Caco-2 (cell line): ENCODE results near the gene WDR77. TPM values are rescaled to one million over a fixed set of nuclear protein-coding genes. Genes with fewer than 3 reads are reported as not detected.

ENCODE experiments used
- BruUV-seq: library from RNA; stranded (reverse); fragments of 400-500 nt; replicated peaks from 2 replicates; lab custom pipeline; 2021; lab: Mats Ljungman, UMichigan
- CTCF ChIA-PET: fragments of 300-600 bp; sonication (Branson Sonifier 250); formaldehyde crosslinking; loops from one replicate; lab custom pipeline; 2022; ENCODE audit warnings: antibody characterized with exemption; lab: Charles Lee
- POLR2A ChIA-PET: fragments of 300-600 bp; sonication (Branson Sonifier 250); formaldehyde crosslinking; loops from one replicate; lab custom pipeline; 2022; ENCODE audit warnings: antibody characterized with exemption; lab: Charles Lee
- DNase-seq, 2 experiments: peaks; one replicate each; pipeline versions ENCODE4 v3.0.0 to v3.0.0-alpha.2; 2020 to 2022
- H3K27me3 ChIP-seq: replicated peaks from 2 replicates; pipeline ENCODE4 v1.6.0; 2011; ENCODE audit warnings: low read length; ENCODE audit not compliant: control insufficient read depth, insufficient read depth
- H3K36me3 ChIP-seq: 2 replicates; pipeline ENCODE4 v1.5.1; 2011; ENCODE audit warnings: low read length; ENCODE audit not compliant: control insufficient read depth, insufficient read depth
- H3K4me1 ChIP-seq: fragments of 250-450 bp; sonication (Bioruptor Pico); 2 replicates; pipeline ENCODE4 v1.5.1; 2020; ENCODE audit warnings: mild to moderate bottlenecking
- H3K4me3 ChIP-seq: 2 replicates; pipeline ENCODE4 v1.5.1; 2011; ENCODE audit warnings: low read depth, mild to moderate bottlenecking, control low read depth, low read length
- H3K9me3 ChIP-seq: fragments of 250-450 bp; sonication (Bioruptor Pico); 2 replicates; pipeline ENCODE4 v1.5.1; 2020; ENCODE audit warnings: mild to moderate bottlenecking, moderate library complexity
- H3K27ac Mint-ChIP-seq: one replicate; pipeline ENCODE4 v1.8.0; 2022; ENCODE audit warnings: mixed read lengths; ENCODE audit not compliant: unreplicated experiment
- H3K27me3 Mint-ChIP-seq: one replicate; pipeline ENCODE4 v1.8.0; 2022; ENCODE audit warnings: mixed read lengths; ENCODE audit not compliant: insufficient read depth, unreplicated experiment
- H3K36me3 Mint-ChIP-seq: one replicate; pipeline ENCODE4 v1.8.0; 2022; ENCODE audit warnings: mild to moderate bottlenecking, mixed read lengths; ENCODE audit not compliant: insufficient read depth, unreplicated experiment
- H3K4me1 Mint-ChIP-seq: one replicate; pipeline ENCODE4 v1.8.0; 2022; ENCODE audit warnings: low read depth, mixed read lengths; ENCODE audit not compliant: unreplicated experiment
- H3K4me3 Mint-ChIP-seq: one replicate; pipeline ENCODE4 v1.8.0; 2022; ENCODE audit warnings: mild to moderate bottlenecking, moderate library complexity, mixed read lengths; ENCODE audit not compliant: unreplicated experiment
- H3K9me3 Mint-ChIP-seq: one replicate; pipeline ENCODE4 v1.8.0; 2022; ENCODE audit warnings: mixed read lengths; ENCODE audit not compliant: unreplicated experiment
- intact Hi-C: fragments of 100-400 bp; cut with micrococcal nuclease; formaldehyde crosslinking; loops from one replicate; pipeline ENCODE4 v1.10.0; 2022; ENCODE audit not compliant: unreplicated experiment
- total RNA-seq: library from RNA; stranded (reverse); gene quantifications from 2 replicates; pipeline ENCODE4 v1.2.3, GENCODE V29; 2022
- TF ChIP-seq, protein P1 (sequence below), 2 experiments: fragments of 200-600 bp in 1 of 2; IDR thresholded peaks; 1 replicate in 1 of 2; 2 replicates in 1 of 2; pipeline versions ENCODE4 v1.5.1 to v1.8.0; 2011 to 2022; ENCODE audit warnings: antibody characterized with exemption in 1 of 2, control low read depth in 1 of 2, inconsistent platforms in 1 of 2, low read depth in 1 of 2, low read length in 1 of 2, mild to moderate bottlenecking in 1 of 2, moderate library complexity in 1 of 2; ENCODE audit not compliant: insufficient read depth in 1 of 2, severe bottlenecking in 1 of 2, unreplicated experiment in 1 of 2

Gene WDR77
- total RNA-seq, 1 experiment from 2014 or later, result 31.9 TPM

GRCh38 chr1:111414756-111415155 is 34.3 kb downstream of the WDR77 start:
- no peak overlapping the region for H3K4me3 Mint-ChIP-seq
- POLR2A ChIA-PET, result no interaction called here
- Histone ChIP-seq H3K36me3 (no peaks in the 10 kb centered on the region), H3K4me3 (no peak overlapping the region), H3K27me3 (no peaks in the 10 kb centered on the region), H3K4me1 (peaks cover 11% of the 10 kb centered on the region; the same call in 1 of the 2 replicates), H3K9me3 (no peaks in the 10 kb centered on the region)
- H3K36me3 Mint-ChIP-seq, result no peaks in the 10 kb centered on the region
- TF ChIP-seq, protein P1, sequence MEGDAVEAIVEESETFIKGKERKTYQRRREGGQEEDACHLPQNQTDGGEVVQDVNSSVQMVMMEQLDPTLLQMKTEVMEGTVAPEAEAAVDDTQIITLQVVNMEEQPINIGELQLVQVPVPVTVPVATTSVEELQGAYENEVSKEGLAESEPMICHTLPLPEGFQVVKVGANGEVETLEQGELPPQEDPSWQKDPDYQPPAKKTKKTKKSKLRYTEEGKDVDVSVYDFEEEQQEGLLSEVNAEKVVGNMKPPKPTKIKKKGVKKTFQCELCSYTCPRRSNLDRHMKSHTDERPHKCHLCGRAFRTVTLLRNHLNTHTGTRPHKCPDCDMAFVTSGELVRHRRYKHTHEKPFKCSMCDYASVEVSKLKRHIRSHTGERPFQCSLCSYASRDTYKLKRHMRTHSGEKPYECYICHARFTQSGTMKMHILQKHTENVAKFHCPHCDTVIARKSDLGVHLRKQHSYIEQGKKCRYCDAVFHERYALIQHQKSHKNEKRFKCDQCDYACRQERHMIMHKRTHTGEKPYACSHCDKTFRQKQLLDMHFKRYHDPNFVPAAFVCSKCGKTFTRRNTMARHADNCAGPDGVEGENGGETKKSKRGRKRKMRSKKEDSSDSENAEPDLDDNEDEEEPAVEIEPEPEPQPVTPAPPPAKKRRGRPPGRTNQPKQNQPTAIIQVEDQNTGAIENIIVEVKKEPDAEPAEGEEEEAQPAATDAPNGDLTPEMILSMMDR (IDR thresholded peaks at IDR 0.05; ENCODE audit: insufficient read depth in 1 of 2, low read depth in 1 of 2, low read length in 1 of 2, severe bottlenecking in 1 of 2, unreplicated experiment in 1 of 2), result no peak
- DNase-seq, result no peak
- no peaks in the 10 kb centered on the region for H3K27me3 Mint-ChIP-seq
- CTCF ChIA-PET, result no interaction called here
- intact Hi-C loops, result no loop called here
- no peaks in the 10 kb centered on the region for H3K9me3 Mint-ChIP-seq
- no peak overlapping the region for H3K27ac Mint-ChIP-seq
- BruUV-seq, result no TSS peak
- H3K4me1 Mint-ChIP-seq, result peaks cover 21% of the 10 kb centered on the region

- Mint-ChIP-seq H3K27me3 (no peaks in the 10 kb centered on the region), H3K4me3 (no peak overlapping the region), H3K27ac (no peak overlapping the region), H3K36me3 (no peaks in the 10 kb centered on the region), H3K4me1 (peaks cover 6% of the 10 kb centered on the region), H3K9me3 (no peaks in the 10 kb centered on the region)
- intact Hi-C loops, result no loop called here
- TF ChIP-seq, protein P1 (IDR thresholded peaks at IDR 0.05; ENCODE audit: insufficient read depth in 1 of 2, low read depth in 1 of 2, low read length in 1 of 2, severe bottlenecking in 1 of 2, unreplicated experiment in 1 of 2), result no peak
- ChIA-PET POLR2A (no interaction called here), CTCF (no interaction called here)
- BruUV-seq, result no TSS peak
- no peaks in the 10 kb centered on the region for H3K9me3 ChIP-seq
- no peaks in the 10 kb centered on the region for H3K27me3 ChIP-seq
- no peak overlapping the region for H3K4me3 ChIP-seq
- DNase-seq, result no peak
- H3K36me3 ChIP-seq, result no peaks in the 10 kb centered on the region
- H3K4me1 ChIP-seq, result peaks cover 7% of the 10 kb centered on the region; the same call in 1 of the 2 replicates
Observed at GRCh38 chr1:111412839-111413238, 36.2 kb downstream of the WDR77 start.

DNA sequence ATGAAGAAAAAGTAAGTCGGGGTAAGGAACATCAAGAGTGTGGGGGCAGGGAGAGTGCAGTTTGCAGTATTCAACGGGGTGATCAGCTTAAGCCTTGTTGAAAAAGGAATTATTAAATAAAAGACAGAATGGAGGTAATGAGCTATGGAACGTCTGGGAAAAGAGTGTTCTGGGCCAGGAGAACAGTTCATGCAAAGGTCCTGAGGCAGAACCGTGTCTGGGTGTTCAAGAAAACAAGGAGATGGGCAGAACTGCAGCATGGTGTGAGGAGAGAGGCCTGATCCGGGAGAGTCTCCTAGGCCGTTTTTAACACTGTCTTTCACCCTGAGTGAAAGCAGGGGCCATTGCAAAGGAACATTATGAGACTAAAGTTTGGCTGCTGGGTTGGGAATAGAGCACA is 41.8 kb downstream of the WDR77 start:
- Histone ChIP-seq H3K36me3 (no peaks in the 10 kb centered on the region), H3K9me3 (no peaks in the 10 kb centered on the region), H3K27me3 (no peaks in the 10 kb centered on the region), H3K4me3 (no peak overlapping the region), H3K4me1 (no peaks in the 10 kb centered on the region)
- intact Hi-C loops, result no loop called here
- TF ChIP-seq, protein P1 (IDR thresholded peaks at IDR 0.05; ENCODE audit: insufficient read depth in 1 of 2, low read depth in 1 of 2, low read length in 1 of 2, severe bottlenecking in 1 of 2, unreplicated experiment in 1 of 2), result no peak
- no TSS peak for BruUV-seq
- ChIA-PET CTCF (no interaction called here), POLR2A (no interaction called here)
- no peak for DNase-seq
- Mint-ChIP-seq H3K27ac (no peak overlapping the region), H3K36me3 (no peaks in the 10 kb centered on the region), H3K4me1 (no peaks in the 10 kb centered on the region), H3K4me3 (no peak overlapping the region), H3K9me3 (no peaks in the 10 kb centered on the region), H3K27me3 (peaks cover 2% of the 10 kb centered on the region)
